Uterus (tissue), 4 donors: ENCODE results near the gene APP. TPM values are rescaled to one million over a fixed set of nuclear protein-coding genes. Genes with fewer than 3 reads are reported as not detected.

Experiments used
- DNase-seq, 2 donors: peaks; one replicate each; pipeline ENCODE4 v3.0.0-alpha.2; 2019 to 2020
- H3K27ac ChIP-seq, 2 donors: fragments of 200-600 bp; sonication (generic); 1 replicate in 1 of 2; 2 replicates in 1 of 2; pipeline ENCODE4 v1.5.1; 2016 to 2018
- H3K27me3 ChIP-seq, 2 donors: fragments of 200-600 bp; sonication (generic); one replicate each; pipeline ENCODE4 v1.5.1; 2018 to 2019; ENCODE audit warnings: control low read depth in 1 of 2
- H3K36me3 ChIP-seq, 2 donors: fragments of 200-600 bp; sonication (generic); one replicate each; pipeline ENCODE4 v1.5.1; 2019; ENCODE audit warnings: control low read depth in 1 of 2
- H3K4me1 ChIP-seq, 2 donors: fragments of 200-600 bp; sonication (generic); one replicate each; pipeline ENCODE4 v1.5.1; 2018 to 2019; ENCODE audit warnings: control low read depth in 1 of 2
- H3K4me3 ChIP-seq, 2 donors: fragments of 200-600 bp; sonication (generic); 1 replicate in 1 of 2; 2 replicates in 1 of 2; pipeline ENCODE4 v1.5.1; 2018 to 2019; ENCODE audit warnings: mild to moderate bottlenecking in 1 of 2
- H3K9me3 ChIP-seq, 2 donors: fragments of 200-600 bp; sonication (generic); one replicate each; pipeline ENCODE4 v1.5.1; 2019; ENCODE audit warnings: control low read depth in 1 of 2
- CTCF ChIP-seq, 4 experiments: fragments of 200-600 bp in 2 of 4; fragments of 450-650 bp in 2 of 4; sonication (generic) in 2 of 4; IDR thresholded peaks; one replicate each; pipeline ENCODE4 v1.5.1; 2016 to 2019; ENCODE audit warnings: antibody characterized with exemption in 4 of 4, mild to moderate bottlenecking in 2 of 4, moderate library complexity in 1 of 4
- POLR2A ChIP-seq, 2 donors: fragments of 450-650 bp; IDR thresholded peaks; one replicate each; pipeline ENCODE4 v1.6.1; 2016; ENCODE audit warnings: antibody characterized with exemption in 2 of 2, mild to moderate bottlenecking in 1 of 2, moderate library complexity in 1 of 2
- intact Hi-C: fragments of 100-400 bp; cut with DNase I; formaldehyde crosslinking; loops from one replicate; pipeline ENCODE4 v1.15.1; 2023; ENCODE audit warnings: low total_unique reads
- total RNA-seq, 4 donors: library from RNA; depleted of rRNA in 3 of 4; stranded (reverse); fragments of >200 nt in 3 of 4; gene quantifications; one replicate each; pipeline versions ENCODE4 v1.1.0 to v1.2.4, GENCODE V29; 2014 to 2023
- donor health status: DM: yes; HTN: yes; CAD: no.

APP gene
- total RNA-seq, 4 donors from 2014 or later = 212 to 537 (median 430) TPM

GRCh38 chr21:25884311-25884710, 286.3 kb downstream of the APP start:
- Histone ChIP-seq H3K36me3 (no peaks in the 10 kb centered on the region), H3K27me3 (no peaks in the 10 kb centered on the region), H3K4me3 (no peak overlapping the region), H3K27ac (no peak overlapping the region), H3K4me1 (no peaks in the 10 kb centered on the region), H3K9me3 (no peaks in the 10 kb centered on the region)
- intact Hi-C loops = loop anchor here (10.0 kb wide), 1 partner anchor 830 kb away; no protein-coding TSS in a partner anchor
- DNase-seq = no peak
- TF ChIP-seq POLR2A (IDR thresholded peaks at IDR 0.05) (no peak), CTCF (IDR thresholded peaks at IDR 0.05) (no peak)

DNA sequence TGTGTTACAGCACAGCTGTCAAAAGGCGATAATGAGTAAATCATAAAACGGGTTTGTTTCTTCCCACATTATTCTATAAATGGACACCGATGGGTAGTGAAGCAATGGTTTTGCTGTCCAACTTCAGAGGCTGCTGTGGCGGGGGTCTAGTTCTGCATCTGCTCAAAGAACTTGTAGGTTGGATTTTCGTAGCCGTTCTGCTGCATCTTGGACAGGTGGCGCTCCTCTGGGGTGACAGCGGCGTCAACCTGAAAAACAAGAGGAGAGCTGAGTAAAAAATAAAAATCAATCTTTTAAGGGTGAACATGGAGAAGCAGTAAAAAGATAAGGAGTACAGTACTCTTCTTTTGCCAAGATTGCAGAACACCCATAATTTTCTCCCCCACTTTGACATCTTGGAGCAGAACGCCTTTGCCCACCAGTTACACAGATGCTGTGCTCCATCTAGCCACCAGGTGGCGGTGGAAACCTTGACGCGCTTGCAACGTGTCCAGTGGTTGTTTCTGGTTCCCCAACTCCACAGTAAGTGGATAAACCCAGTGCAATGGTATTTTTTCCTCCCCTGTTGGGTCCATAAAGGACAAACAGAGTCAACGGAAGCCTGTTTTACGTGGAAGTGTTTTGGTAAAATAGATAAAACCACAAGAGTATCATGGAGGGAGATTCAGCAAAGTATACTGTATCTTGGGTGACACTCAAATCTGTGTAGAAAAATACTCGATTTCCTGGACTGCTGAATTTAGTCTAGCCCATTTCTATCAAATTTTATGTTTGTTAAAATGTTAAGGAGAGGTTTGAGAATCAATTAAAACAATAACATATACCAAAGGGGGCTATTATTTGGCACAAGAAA, 288.8 kb downstream of the APP start:
- peak; percentile 64 to 65 for DNase-seq
- Histone ChIP-seq H3K36me3 (no peaks in the 10 kb centered on the region), H3K27ac (no peak overlapping the region), H3K9me3 (no peaks in the 10 kb centered on the region), H3K4me3 (no peak overlapping the region), H3K4me1 (no peaks in the 10 kb centered on the region), H3K27me3 (no peaks in the 10 kb centered on the region)
- TF ChIP-seq POLR2A (IDR thresholded peaks at IDR 0.05) = no peak
- peak; percentile 81 to 94 (median 84) for TF ChIP-seq CTCF (IDR thresholded peaks at IDR 0.05)
- intact Hi-C loops = loop anchor here (10.0 kb wide), 1 partner anchor 833 kb away; no protein-coding TSS in a partner anchor

GRCh38 chr21:25879203-25879602, 291.4 kb downstream of the APP start:
- no peaks in the 10 kb centered on the region for H3K9me3 ChIP-seq
- intact Hi-C loops = no loop called here
- no peaks in the 10 kb centered on the region for H3K4me1 ChIP-seq
- DNase-seq = no peak
- H3K4me3 ChIP-seq = no peak overlapping the region
- TF ChIP-seq POLR2A (IDR thresholded peaks at IDR 0.05) (no peak), CTCF (IDR thresholded peaks at IDR 0.05) (no peak)
- no peaks in the 10 kb centered on the region for H3K36me3 ChIP-seq
- no peak overlapping the region for H3K27ac ChIP-seq
- H3K27me3 ChIP-seq = no peaks in the 10 kb centered on the region

- Histone ChIP-seq H3K27ac (no peak overlapping the region), H3K9me3 (no peaks in the 10 kb centered on the region), H3K4me3 (no peak overlapping the region), H3K27me3 (no peaks in the 10 kb centered on the region), H3K4me1 (no peaks in the 10 kb centered on the region), H3K36me3 (no peaks in the 10 kb centered on the region)
- intact Hi-C loops = no loop called here
- DNase-seq = no peak
- TF ChIP-seq POLR2A (IDR thresholded peaks at IDR 0.05) (no peak), CTCF (IDR thresholded peaks at IDR 0.05) (no peak)
Observed at GRCh38 chr21:25878344-25878743, 292.2 kb downstream of the APP start.

- Histone ChIP-seq H3K27me3 (no peaks in the 10 kb centered on the region), H3K4me1 (no peaks in the 10 kb centered on the region), H3K27ac (no peak overlapping the region), H3K9me3 (no peaks in the 10 kb centered on the region), H3K36me3 (no peaks in the 10 kb centered on the region), H3K4me3 (no peak overlapping the region)
- no peak for DNase-seq
- TF ChIP-seq POLR2A (IDR thresholded peaks at IDR 0.05) (no peak), CTCF (IDR thresholded peaks at IDR 0.05) (no peak)
- intact Hi-C loops = no loop called here
Observed at GRCh38 chr21:25872271-25872670, 298.3 kb downstream of the APP start.
